Fibroblast of skin of left quadriceps (primary cell): Measurements from ENCODE around the gene SLC41A3.
"Not testable (repeated sequence)": the region's sequence is repeated elsewhere in the genome, so short reads cannot be mapped to it uniquely, and the experiment has no call there.

Experiments used
- DNase-seq, 2 experiments: peaks; one replicate each; pipeline ENCODE4 v3.0.0-alpha.2; 2013; ENCODE audit warnings: low read depth in 2 of 2

The SLC41A3 gene

DNA sequence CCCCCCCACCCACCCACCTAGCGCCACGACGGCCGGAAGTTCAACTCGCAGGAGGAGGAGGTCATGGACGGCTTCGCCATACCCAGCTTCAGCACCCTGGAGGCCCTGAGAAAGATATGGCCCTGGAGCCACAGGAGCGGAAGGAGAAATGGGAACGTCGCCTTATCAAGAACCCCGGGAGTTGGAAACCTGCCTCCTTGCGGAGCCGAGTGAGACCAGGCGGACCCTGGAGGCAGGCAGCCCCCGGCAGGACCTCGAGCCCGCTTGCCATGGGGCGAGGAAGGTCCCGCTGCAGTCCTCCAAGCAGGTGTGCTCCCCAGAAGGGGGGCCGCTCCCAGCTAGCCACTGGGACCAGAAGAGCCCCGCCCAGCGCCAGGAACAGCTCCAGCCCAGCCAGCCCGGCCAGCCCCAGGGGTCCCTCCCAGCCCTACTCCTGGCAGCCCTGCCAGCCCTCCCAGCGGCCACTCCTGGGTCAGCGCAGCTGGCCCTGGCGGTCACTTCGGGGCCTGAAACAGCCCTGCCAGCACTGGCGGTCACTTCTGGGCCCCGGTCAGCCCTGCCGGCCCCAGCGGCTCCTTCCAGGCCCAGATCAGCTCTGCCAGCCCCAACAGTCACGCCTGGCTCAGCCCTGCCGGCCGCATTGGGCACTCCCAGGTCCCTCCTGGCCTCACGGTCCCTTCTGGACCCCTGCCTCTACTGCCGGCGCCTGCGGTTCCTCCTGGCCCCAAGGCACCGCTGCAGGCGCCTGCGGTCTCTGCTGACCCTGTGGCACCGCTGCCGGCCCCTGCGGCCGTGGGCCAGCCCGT lies 125.2 kb downstream of the SLC41A3 start:
- no peak for DNase-seq

- DNase-seq = no peak
Measured at GRCh38 chr3:125957674-125958510, 126.0 kb downstream of the SLC41A3 start.

DNA sequence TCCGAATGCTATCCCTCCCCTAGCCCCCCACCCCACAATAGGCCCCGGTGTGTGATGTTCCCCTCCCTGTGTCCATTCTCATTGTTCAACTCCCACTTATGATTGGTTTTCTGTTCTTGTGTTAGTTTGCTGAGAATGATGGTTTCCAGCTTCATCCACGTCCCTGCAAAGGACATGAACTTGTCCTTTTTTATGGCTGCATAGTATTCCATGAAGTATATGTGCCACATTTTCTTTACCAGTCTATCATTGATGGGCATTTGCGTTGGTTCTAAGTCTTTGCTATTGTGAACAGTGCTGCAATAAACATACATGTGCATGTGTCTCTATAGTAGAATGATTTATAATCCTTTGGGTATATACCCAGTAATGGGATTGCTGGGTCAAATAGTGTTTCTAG lies 126.9 kb downstream of the SLC41A3 start:
- not testable (repeated sequence) for DNase-seq
